ENCODE results near the gene ARID1B.

The ARID1B gene

GRCh38 chr6:157213426-157213825 is 436.2 kb downstream of the ARID1B start:
- no peak for DNase-seq (ENCODE audit: low spot score)

- DNase-seq (ENCODE audit: low spot score) = no peak
Measured at GRCh38 chr6:157213907-157214565, 436.9 kb downstream of the ARID1B start.

- DNase-seq (ENCODE audit: low spot score) = no peak
Measured at GRCh38 chr6:157215717-157216116, 438.5 kb downstream of the ARID1B start.

GRCh38 chr6:157216570-157216969 is 439.4 kb downstream of the ARID1B start:
- no peak for DNase-seq (ENCODE audit: low spot score)

GRCh38 chr6:157217198-157217893 is 440.2 kb downstream of the ARID1B start:
- no peak for DNase-seq (ENCODE audit: low spot score)

GRCh38 chr6:157217894-157218370 is 440.8 kb downstream of the ARID1B start:
- DNase-seq (ENCODE audit: low spot score) = no peak

- no peak for DNase-seq (ENCODE audit: low spot score)
Measured at GRCh38 chr6:157218371-157219198, 441.4 kb downstream of the ARID1B start.

GRCh38 chr6:157219201-157220200 is 442.3 kb downstream of the ARID1B start:
- DNase-seq (ENCODE audit: low spot score) = no peak

GRCh38 chr6:157220485-157220884 is 443.3 kb downstream of the ARID1B start:
- DNase-seq (ENCODE audit: low spot score) = no peak

GRCh38 chr6:157221049-157221816 is 444.1 kb downstream of the ARID1B start:
- peak; percentile 78 for DNase-seq (ENCODE audit: low spot score)

- no peak for DNase-seq (ENCODE audit: low spot score)
Measured at GRCh38 chr6:157221817-157222175, 444.6 kb downstream of the ARID1B start.

- DNase-seq (ENCODE audit: low spot score) = no peak
Measured at GRCh38 chr6:157222201-157222981, 445.2 kb downstream of the ARID1B start.

- DNase-seq (ENCODE audit: low spot score) = no peak
Measured at GRCh38 chr6:157223021-157223430, 445.8 kb downstream of the ARID1B start.

- no peak for DNase-seq (ENCODE audit: low spot score)
Measured at GRCh38 chr6:157223511-157223910, 446.3 kb downstream of the ARID1B start.

- DNase-seq (ENCODE audit: low spot score) = no peak
Measured at GRCh38 chr6:157224178-157224950, 447.2 kb downstream of the ARID1B start.

GRCh38 chr6:157224951-157225574 is 447.9 kb downstream of the ARID1B start:
- no peak for DNase-seq (ENCODE audit: low spot score)

- no peak for DNase-seq (ENCODE audit: low spot score)
Measured at GRCh38 chr6:157225575-157225995, 448.4 kb downstream of the ARID1B start.

- DNase-seq (ENCODE audit: low spot score) = no peak
Measured at GRCh38 chr6:157226026-157226625, 448.9 kb downstream of the ARID1B start.
